ENCODE data around the gene MAP4.
"Not testable (repeated sequence)": the region's sequence is repeated elsewhere in the genome, so short reads cannot be mapped to it uniquely, and the experiment has no call there.

Gene MAP4

DNA sequence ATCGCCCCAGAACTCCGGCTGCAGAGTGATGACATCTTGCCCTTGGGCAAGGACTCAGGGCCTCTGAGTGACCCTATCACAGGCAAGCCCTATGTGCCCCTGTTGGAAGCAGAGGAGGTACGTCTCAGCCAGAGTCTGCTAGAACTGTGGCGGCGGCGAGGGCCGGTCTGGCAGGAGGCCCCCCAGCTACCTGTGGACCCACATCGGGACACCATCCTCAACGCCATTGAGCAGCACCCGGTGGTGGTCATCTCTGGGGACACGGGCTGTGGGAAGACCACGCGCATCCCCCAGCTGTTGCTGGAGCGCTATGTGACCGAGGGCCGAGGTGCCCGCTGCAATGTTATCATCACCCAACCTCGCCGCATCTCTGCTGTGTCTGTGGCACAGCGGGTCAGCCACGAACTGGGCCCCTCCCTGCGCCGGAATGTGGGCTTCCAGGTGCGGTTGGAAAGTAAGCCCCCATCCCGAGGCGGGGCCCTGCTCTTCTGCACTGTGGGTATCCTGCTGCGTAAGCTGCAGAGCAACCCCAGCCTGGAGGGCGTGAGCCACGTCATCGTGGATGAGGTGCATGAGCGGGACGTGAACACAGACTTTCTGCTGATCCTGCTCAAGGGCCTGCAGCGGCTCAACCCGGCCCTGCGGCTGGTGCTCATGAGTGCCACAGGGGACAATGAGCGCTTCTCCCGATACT, 169.9 kb downstream of the MAP4 start:
- no peak for DNase-seq (ENCODE audit: low spot score)

DNA sequence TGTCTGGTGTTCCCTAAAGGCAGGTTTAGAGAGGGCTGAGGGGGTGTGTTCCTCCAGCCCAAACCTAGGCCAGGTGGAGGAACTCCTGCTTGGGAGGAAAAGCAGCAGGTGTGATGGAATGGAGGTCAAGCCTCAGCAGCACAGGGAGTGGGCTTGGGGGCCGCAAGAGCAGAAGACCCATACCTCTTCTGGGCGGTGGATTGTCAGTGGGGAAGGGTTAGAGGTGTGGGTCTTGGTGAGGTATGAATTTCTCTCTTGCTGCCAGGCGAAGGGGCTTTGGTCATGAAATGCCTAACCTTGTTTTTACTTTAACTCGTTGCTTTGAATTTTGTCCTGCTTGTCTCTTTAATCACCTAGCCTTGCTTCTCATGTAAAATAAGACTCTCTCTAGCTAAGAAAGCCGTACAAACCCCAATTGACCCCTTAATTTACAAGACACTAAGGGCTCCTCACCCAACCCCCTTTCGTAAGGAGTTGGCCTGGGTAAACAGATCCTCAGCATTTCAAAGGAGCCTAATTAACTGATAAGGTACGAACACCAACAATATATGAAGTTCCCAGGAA, 174.3 kb downstream of the MAP4 start:
- DNase-seq (ENCODE audit: low spot score) = no peak

DNA sequence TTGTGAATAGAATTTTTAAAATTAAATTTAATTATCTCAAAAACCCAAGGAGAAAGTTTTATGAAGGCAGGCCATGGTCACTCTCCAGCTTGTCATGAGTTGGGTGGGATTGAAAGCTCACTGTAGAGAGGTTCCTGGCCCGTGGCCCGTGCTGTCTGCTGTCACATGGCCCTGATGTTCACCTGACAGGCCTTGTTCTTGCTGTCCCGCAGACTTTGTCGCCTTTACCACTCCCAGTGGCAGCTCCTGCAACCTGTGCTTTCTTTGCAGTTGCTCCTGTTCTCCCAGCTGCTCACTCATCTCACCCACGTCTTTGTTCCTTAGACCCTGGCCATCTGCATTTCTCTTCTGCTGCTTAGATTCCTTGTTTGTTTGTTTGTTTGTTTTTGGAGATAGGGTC, 177.7 kb downstream of the MAP4 start:
- no peak for DNase-seq (ENCODE audit: low spot score)

DNA sequence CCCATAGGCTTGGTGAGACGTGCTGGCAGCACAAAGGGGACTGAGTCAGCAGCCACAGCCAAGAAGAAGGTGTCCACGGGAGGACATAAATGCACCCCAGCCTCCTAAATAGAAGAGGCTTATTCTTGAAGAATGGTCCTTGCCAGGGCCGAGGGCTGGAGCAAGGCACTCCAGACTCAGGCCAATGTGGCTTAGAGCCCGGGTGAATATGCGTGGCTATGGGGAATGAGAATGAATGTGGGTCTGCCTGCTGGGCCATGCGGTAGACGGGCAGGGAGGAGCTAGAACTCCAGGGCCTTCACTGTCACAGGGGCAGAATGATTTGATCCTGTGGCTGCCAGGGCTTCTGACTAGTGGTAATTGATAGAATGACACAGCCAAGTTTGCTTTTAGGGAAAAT, 179.2 kb downstream of the MAP4 start:
- DNase-seq (ENCODE audit: low spot score) = no peak

DNA sequence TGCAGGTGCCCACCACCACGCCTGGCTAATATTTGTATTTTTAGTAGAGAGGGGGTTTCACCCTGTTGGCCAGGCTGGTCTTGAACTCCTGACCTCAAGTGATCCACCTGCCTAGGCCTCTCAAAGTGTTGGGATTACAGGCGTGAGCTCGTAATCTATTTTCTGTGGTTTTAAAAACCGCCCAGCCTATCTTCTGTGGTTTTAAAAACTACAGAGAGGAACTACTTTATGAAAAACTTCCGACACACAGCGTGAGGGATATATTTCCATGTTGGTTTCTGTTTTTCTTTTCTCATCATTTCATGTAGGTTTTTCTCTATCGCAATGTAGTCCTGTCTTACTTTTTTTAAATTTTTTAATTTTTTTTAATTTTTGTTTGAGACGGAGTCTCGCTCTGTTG, 186.7 kb downstream of the MAP4 start:
- not testable (repeated sequence) for DNase-seq (ENCODE audit: low spot score)

DNA sequence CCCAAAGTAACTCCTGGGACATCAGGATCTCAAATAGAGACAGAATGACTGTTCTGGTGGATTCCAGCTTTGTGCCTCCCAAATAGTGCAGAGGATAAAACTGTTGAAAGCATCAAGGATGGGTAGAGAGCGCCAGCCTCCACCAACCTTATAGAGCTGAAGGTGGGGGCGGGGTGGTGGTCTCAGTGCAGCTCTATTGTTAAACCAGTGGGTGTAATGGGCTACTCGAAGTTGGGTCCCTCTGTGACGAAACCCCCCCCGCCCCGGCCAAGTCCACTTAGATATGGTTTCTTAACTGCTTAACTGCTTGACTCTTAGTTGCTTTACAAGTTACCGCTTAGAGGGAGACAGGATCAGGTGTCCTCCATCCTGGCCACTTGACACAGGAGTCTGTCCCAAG, 190.6 kb downstream of the MAP4 start:
- no peak for DNase-seq (ENCODE audit: low spot score)

DNA sequence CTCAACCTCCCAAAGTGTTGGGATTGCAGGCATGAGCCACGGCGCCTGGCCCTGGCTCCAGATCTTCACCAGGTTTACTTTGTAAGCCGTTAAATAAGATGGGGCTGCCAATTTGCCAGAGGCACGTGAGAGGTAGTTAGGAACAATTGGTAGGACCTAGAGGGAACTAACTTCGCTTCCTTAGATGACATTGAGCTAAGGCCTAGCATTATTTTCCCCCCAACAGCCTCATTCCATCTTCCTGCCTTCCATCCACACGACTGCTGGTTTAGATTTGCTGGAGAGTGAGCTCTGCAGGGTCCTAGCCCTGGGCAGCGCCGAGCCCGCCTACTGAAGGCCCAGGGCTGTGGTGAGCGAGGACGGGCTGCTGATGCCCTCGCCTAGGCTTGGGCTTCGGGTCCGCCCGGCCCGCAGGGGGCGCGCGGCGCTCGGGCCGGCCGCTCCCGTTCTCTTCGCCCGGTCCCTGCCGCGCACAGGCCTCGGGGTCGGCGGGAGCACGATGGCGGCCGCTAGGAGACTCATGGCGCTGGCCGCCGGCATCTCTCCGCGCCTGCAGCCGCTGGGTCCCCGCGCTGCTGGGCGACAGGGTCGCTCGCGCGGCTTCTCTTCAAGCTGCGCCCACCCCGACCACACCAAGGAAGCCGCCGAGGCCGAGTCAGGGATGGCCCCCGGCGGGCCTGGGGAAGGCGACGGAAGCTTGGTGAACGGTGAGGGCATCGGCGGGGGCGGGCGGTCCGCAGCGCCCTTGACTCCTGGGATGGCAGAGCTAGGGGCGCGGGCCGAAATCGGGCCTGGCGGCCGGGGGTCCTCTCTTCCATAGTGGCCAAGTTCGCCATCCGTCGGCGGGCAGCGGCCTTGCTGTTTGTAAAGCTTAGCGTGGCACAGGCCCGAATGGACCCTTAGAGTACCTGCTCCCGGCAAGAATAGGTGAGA, 191.4 kb downstream of the MAP4 start:
- DNase-seq (ENCODE audit: low spot score) = peak; percentile 97

DNA sequence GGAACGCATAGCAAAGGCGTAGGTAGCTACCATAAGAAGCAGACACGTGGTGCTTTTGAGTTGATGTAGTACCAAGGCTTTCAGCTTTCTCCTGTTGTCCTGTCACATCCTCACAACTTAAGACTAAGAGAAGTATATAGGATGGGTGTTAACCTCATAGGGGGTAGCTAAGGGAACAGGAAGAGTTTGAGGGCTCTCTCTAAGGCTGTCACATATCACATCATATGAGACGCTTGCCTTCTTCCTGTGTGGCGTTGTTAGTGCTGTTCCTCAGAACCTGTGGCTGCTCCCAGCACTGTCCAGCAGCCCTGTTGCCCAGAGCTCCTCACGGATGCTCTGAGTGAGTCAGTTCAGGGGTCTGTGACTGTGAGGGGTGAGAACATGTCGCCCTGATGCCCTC, 198.6 kb downstream of the MAP4 start:
- DNase-seq (ENCODE audit: low spot score) = no peak

DNA sequence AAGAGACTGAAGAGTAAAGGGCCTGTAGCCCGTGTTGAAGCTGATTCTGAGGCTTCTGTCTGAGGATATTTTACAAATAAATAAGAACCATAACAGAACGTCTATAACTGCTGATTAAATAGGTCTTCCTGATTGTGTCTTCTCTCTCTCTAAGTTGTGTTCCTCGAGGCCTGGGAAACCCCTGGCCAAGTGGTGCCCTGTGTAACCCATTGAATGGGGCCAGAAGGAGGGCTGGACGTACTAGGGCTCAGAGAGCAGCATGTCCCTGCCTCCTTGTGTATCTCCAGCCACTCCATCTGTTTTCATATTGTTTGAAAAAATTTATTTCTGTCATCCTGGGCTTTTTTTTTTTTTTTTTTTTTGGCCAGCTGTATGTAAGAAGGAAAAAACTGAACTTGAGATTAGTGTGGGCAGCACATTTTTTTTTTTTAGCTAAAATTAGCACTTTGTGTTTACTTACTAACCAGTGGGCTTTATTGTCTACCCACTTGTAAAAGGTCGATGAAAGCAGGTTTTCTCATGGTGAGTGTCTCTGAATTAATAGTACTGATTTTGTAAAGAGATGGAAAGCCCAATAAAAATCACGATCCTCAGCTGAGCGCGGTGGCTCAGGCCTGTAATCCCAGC, 202.6 kb downstream of the MAP4 start:
- DNase-seq (ENCODE audit: low spot score) = no peak

DNA sequence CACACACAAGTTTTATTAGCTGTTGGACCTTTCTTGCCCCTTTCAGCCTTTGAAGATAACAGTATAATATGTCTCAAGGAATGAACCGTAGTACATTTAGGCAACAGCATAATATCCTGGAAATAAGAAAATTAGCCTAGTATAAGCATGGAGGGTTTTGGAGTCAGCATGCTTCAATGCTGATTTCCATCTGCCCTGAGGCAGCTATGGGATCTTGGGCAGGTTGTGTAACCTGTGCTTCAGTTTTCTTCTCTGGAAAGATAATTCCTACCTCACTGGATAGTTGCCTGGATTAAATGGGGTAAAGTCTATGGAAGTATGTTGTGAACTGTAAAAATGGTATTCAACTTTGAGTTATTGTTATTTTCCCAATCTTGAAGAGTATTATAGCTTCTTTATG, 211.6 kb downstream of the MAP4 start:
- DNase-seq (ENCODE audit: low spot score) = no peak

DNA sequence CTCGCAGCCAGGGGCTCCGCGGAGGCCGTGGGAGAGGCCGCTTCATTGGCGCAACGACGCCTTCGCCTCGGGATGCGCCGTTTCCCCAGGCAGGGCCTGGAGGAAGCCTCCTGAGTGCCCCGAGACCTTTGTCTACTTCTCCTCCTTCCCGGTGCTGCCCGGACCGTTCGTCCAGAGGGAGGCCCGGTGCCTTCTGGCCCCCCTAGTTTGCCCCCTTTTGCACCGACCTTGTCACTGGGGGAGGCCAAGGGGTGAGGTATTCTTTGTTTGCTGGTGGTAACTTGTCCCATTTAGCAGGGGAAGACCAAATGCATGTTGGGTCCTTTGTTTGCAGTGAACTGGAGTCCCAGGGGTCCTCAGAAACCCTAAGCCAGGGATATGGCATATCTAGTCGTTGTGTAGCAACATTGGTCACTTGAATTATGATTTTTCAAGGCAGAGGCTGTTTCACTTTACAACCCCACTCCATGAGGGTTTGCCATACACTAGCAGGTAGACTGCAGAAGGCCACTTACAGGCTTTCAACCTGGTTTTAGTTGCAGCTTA, 212.7 kb downstream of the MAP4 start:
- DNase-seq (ENCODE audit: low spot score) = no peak

DNA sequence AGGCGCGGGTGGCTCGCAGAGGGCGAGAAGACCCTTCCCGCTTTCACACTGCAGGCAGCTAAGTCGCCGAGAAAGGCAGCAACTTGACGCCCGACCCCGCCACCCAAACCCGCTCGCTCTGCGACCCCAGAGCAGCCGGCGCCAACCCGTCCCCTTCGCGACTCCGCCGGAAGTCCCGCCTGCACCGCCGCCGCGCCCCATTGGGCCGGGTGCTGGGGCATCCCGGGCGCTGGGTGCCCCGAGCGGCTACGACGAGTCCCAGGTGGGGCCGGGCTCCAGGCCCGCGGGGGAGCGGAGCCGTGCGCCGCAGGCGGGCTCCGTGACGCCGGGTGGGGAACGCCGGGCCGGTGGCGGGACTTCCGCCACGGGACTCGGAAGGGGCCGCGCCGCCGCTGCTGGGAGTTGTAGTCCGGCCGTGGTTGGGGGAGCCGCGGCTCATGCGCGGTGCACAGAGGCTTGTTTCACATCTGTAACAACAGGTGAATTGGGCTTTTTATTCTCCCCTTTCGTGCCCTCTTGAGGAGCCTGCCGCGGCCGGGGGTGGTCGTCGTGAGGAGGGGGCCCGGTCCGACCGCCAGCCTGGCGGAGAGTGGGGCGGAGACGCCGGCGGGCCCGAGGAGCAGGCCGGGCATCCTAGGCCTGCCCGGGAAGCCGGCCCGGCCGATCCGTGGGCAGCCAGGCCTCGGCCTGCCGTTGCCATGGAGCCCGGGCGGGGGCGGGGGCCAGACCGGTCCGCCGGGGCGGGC, 213.3 kb downstream of the MAP4 start, which contains the start of gene DHX30:
DHX30 (plus strand) TSS at position 405 of the 746 bp plus-strand sequence. CDS start 7,546 bp downstream, outside the sequence.
- peak; percentile 88 for DNase-seq (ENCODE audit: low spot score)

All from HuH-7.5 (cell line).